Measurements from ENCODE around the gene HOXB3.

- no peak for TF ChIP-seq CTCF (IDR thresholded peaks at IDR 0.05)
- no peak for TF ChIP-seq POLR2A (IDR thresholded peaks at IDR 0.05; ENCODE audit: low read depth)
- TF ChIP-seq EP300 (IDR thresholded peaks at IDR 0.05): no peak
- TF ChIP-seq POLR2AphosphoS5 (IDR thresholded peaks at IDR 0.05): no peak
Measured at GRCh38 chr17:48624118-48624517, 34.1 kb upstream of the HOXB3 start.
